ENCODE data around the gene SALL3.

The SALL3 gene

GRCh38 chr18:78967692-78968091 is 11.9 kb upstream of the SALL3 start:
- Histone ChIP-seq H3K36me3 (ENCODE audit: control insufficient read depth, insufficient read depth, low read length) (no peaks in the 10 kb centered on the region), H3K4me1 (ENCODE audit: control insufficient read depth, insufficient read depth, low read length) (no peaks in the 10 kb centered on the region), H3K9me3 (ENCODE audit: control insufficient read depth, low read length) (no peaks in the 10 kb centered on the region), H3K9ac (ENCODE audit: low read length) (no peak overlapping the region), H3K4me3 (ENCODE audit: low read length) (no peak overlapping the region), H3K27me3 (ENCODE audit: control insufficient read depth, insufficient read depth, low read length) (peaks cover 13% of the 10 kb centered on the region)

DNA sequence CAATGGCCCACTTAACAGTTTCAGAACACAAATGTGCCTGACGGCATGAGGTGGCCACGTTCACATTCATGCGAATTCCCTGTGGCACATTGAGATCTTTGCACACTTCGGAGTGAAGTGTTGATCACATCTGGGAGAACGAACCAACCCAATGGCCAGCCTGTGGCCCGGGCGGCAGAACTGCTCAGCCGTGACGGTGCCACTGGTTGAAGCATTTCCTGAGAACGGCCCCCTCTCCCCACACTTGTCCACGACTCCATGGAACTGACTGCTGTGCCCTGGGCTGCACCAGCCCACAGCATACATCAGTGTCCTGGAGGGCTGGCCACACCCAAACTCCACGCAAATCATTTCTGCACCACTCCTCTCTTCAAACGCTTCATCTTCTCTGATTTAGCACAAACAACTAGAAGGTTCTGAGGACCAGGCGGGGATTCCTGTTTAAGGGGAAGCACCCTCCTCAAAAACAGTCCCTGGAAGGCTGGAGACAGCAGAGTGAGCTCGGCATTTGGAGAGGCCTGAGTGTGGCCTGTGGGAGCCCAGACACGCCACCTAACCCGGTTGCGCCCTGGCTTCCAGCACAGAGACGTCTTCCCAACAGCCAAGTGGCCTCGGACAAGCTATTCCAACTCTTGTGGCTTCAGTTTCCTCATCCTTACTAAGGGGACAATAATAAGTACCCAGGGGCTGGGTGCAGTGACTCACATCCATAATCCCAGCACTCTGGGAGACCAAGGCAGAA is 9.9 kb upstream of the SALL3 start:
- no peak overlapping the region for H3K4me3 ChIP-seq (ENCODE audit: low read length)
- H3K27me3 ChIP-seq (ENCODE audit: control insufficient read depth, insufficient read depth, low read length), result peaks cover 33% of the 10 kb centered on the region
- H3K9ac ChIP-seq (ENCODE audit: low read length), result no peak overlapping the region
- H3K9me3 ChIP-seq (ENCODE audit: control insufficient read depth, low read length), result no peaks in the 10 kb centered on the region
- H3K36me3 ChIP-seq (ENCODE audit: control insufficient read depth, insufficient read depth, low read length), result no peaks in the 10 kb centered on the region
- no peaks in the 10 kb centered on the region for H3K4me1 ChIP-seq (ENCODE audit: control insufficient read depth, insufficient read depth, low read length)

DNA sequence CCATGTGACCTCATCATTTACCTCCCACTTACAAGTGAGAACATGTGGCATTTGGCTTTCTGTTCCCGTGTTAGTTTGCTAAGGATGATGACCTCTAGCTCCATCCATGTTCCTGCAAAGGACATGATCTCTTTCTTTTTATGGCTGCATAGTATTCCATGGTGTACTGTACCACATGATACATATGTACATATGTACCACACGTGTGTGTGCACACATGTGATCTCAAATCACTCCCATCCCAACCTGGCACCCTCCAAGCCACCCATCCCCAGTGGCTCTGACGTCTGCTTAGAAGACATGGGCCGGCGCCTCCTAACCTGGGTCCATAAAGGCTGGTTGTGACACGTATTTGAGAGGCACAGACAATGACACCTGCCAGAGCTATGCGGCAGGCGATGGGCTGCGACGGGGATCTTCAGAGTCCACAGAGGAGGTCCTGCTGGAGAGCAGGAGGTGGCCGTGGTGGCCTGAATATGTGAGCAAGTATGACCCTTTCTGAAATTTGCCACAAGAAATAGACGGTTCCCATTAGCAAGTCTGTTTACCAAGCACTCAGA is 8.8 kb upstream of the SALL3 start:
- Histone ChIP-seq H3K4me3 (ENCODE audit: low read length) (no peak overlapping the region), H3K27me3 (ENCODE audit: control insufficient read depth, insufficient read depth, low read length) (peaks cover 44% of the 10 kb centered on the region), H3K4me1 (ENCODE audit: control insufficient read depth, insufficient read depth, low read length) (no peaks in the 10 kb centered on the region), H3K9ac (ENCODE audit: low read length) (no peak overlapping the region), H3K36me3 (ENCODE audit: control insufficient read depth, insufficient read depth, low read length) (no peaks in the 10 kb centered on the region), H3K9me3 (ENCODE audit: control insufficient read depth, low read length) (no peaks in the 10 kb centered on the region)

GRCh38 chr18:78971511-78972245 is 7.9 kb upstream of the SALL3 start:
- Histone ChIP-seq H3K36me3 (ENCODE audit: control insufficient read depth, insufficient read depth, low read length) (no peaks in the 10 kb centered on the region), H3K27me3 (ENCODE audit: control insufficient read depth, insufficient read depth, low read length) (peaks cover 47% of the 10 kb centered on the region), H3K9ac (ENCODE audit: low read length) (no peak overlapping the region), H3K4me3 (ENCODE audit: low read length) (no peak overlapping the region), H3K4me1 (ENCODE audit: control insufficient read depth, insufficient read depth, low read length) (no peaks in the 10 kb centered on the region), H3K9me3 (ENCODE audit: control insufficient read depth, low read length) (no peaks in the 10 kb centered on the region)

DNA sequence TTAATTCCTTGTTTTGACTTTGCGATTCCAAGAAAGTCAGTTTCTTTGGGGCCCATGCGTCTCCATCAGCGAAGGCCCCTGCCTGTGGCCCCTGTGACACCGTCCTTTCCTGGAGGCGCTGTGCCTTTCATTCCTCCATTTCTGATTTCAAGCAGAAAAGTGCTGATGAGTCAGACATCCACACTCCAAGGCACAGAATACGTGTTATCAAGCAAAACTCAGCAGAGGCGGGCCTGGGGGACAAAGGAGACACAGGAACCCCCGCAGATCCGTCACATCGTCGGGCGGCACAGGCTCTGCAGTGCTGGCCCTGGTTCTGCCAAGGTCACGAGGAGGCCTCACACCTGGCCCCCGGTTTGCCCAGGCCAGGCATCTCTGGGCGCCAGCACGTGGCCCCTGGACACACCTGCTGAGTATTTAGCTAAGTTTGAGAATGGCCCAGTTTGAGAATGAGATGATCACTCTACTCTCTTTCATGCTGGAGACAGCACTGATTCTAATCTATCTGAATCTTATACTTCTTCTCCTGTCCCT is 7.2 kb upstream of the SALL3 start:
- Histone ChIP-seq H3K4me1 (ENCODE audit: control insufficient read depth, insufficient read depth, low read length) (no peaks in the 10 kb centered on the region), H3K9ac (ENCODE audit: low read length) (no peak overlapping the region), H3K4me3 (ENCODE audit: low read length) (no peak overlapping the region), H3K9me3 (ENCODE audit: control insufficient read depth, low read length) (no peaks in the 10 kb centered on the region), H3K36me3 (ENCODE audit: control insufficient read depth, insufficient read depth, low read length) (no peaks in the 10 kb centered on the region), H3K27me3 (ENCODE audit: control insufficient read depth, insufficient read depth, low read length) (peaks cover 54% of the 10 kb centered on the region)

DNA sequence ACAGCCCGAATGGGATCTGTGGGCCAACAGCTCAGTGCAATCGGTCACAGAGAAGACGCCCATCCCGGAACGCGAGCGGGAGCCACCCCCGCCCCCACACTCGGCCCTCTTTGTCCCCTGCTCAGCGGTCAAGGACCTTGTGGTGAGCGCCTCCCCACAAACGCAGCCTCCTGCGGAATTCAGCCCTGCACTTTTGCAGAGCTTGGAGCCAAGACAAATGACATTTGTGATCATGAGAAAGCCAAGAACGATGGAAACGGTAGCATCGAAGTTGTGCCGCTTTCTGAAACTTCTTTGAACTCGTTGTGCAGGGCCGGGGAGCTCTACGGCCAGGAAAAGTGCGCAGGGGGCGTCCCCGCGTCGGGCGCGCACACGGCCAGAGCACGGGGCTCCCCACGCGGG is 6.7 kb upstream of the SALL3 start:
- no peak overlapping the region for H3K4me3 ChIP-seq (ENCODE audit: low read length)
- H3K36me3 ChIP-seq (ENCODE audit: control insufficient read depth, insufficient read depth, low read length), result no peaks in the 10 kb centered on the region
- no peak overlapping the region for H3K9ac ChIP-seq (ENCODE audit: low read length)
- no peaks in the 10 kb centered on the region for H3K9me3 ChIP-seq (ENCODE audit: control insufficient read depth, low read length)
- H3K27me3 ChIP-seq (ENCODE audit: control insufficient read depth, insufficient read depth, low read length), result peaks cover 59% of the 10 kb centered on the region
- no peaks in the 10 kb centered on the region for H3K4me1 ChIP-seq (ENCODE audit: control insufficient read depth, insufficient read depth, low read length)

DNA sequence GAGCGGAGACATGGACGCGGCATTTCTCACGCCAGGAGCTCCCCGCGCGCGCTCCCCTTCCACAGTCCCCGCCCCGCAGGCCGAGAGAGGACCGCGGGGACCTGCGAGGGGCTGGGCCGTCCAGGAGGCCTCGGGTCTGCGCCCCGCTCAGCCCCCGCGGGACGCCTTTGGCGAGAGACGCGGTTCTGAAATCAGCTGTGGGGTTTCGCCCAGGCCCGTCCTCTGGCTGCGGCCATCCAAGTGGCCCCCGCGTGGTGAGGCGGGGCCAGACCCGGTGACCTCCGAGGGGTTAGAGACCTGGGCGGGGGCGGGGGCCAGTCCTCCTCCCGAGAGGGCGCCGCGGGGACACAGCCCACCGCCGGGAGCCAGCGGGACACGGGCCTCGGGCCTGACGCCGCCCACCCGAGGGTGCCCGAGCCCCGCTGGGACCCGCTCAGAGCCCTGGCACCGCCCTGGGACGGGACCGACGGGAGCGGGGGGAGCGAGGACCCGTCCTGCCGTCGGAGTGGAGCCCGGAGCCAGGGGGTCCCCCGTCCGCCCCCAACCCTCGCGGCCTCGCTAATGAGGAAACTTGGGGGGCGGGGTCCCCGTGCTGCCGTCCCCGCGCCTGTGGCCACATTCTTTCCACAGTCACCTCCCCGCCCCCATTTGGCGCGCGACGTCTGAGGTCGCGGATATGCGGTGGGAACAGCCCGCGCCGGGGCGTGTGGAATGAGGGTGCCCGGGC is 6.1 kb upstream of the SALL3 start:
- Histone ChIP-seq H3K27me3 (ENCODE audit: control insufficient read depth, insufficient read depth, low read length) (peaks cover 65% of the 10 kb centered on the region), H3K9ac (ENCODE audit: low read length) (no peak overlapping the region), H3K36me3 (ENCODE audit: control insufficient read depth, insufficient read depth, low read length) (no peaks in the 10 kb centered on the region), H3K4me3 (ENCODE audit: low read length) (no peak overlapping the region), H3K9me3 (ENCODE audit: control insufficient read depth, low read length) (no peaks in the 10 kb centered on the region), H3K4me1 (ENCODE audit: control insufficient read depth, insufficient read depth, low read length) (no peaks in the 10 kb centered on the region)

DNA sequence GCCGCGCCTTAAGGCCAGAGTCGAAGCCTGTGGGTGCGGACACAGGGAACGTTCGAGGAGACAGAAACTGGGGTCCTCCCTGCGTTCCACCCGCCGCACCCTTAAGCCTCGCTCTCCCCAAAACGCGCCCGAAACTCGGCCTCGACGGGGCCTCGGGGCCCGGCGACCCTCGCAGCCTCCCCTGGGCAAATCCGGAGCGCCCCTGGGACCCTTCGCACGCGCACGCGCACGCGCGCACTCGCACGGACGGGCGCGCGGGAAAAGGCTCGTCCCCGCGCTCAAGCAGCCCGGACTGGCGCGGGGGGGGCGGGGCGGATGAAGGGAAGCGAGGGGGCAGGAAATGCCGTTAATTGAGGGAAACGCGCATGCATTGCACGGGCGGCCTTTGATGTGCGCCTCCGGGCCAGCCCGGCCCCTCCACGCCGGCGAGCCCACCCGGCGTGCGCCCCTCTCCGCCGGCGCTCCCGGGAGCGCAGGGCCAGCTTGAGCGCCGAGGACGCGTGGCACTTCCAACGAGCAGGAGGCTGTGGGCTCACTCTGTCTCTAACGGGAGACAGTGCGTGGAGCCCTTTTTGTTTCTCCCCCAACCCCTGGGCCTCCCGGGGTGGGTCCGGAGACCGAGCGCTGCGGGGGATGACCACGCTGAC is 5.4 kb upstream of the SALL3 start:
- Histone ChIP-seq H3K4me1 (ENCODE audit: control insufficient read depth, insufficient read depth, low read length) (no peaks in the 10 kb centered on the region), H3K36me3 (ENCODE audit: control insufficient read depth, insufficient read depth, low read length) (no peaks in the 10 kb centered on the region), H3K27me3 (ENCODE audit: control insufficient read depth, insufficient read depth, low read length) (peaks cover 65% of the 10 kb centered on the region), H3K4me3 (ENCODE audit: low read length) (no peak overlapping the region), H3K9me3 (ENCODE audit: control insufficient read depth, low read length) (no peaks in the 10 kb centered on the region), H3K9ac (ENCODE audit: low read length) (no peak overlapping the region)

DNA sequence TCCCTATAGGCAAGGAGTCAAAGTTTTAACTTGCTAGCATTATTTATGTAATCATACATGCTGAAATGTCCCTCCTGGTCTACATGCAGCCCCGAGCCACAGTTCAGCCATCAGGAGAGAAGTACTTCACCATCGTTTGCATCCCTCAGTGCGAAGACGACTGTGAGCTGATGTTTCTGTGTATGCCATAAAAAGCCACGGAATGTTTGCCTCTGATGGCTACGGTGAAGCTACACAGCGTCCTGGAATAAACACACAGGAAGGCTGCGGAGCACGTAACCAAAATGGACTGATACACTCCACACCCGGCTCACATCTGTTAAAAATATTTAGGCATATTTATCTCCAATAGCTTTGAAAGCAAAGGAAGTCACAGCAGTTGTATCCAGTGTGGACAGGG is 4.3 kb upstream of the SALL3 start:
- H3K36me3 ChIP-seq (ENCODE audit: control insufficient read depth, insufficient read depth, low read length), result no peaks in the 10 kb centered on the region
- H3K9ac ChIP-seq (ENCODE audit: low read length), result no peak overlapping the region
- no peak overlapping the region for H3K4me3 ChIP-seq (ENCODE audit: low read length)
- no peaks in the 10 kb centered on the region for H3K9me3 ChIP-seq (ENCODE audit: control insufficient read depth, low read length)
- H3K4me1 ChIP-seq (ENCODE audit: control insufficient read depth, insufficient read depth, low read length), result no peaks in the 10 kb centered on the region
- peaks cover 66% of the 10 kb centered on the region for H3K27me3 ChIP-seq (ENCODE audit: control insufficient read depth, insufficient read depth, low read length)

- Histone ChIP-seq H3K36me3 (ENCODE audit: control insufficient read depth, insufficient read depth, low read length) (no peaks in the 10 kb centered on the region), H3K9ac (ENCODE audit: low read length) (no peak overlapping the region), H3K4me1 (ENCODE audit: control insufficient read depth, insufficient read depth, low read length) (no peaks in the 10 kb centered on the region), H3K4me3 (ENCODE audit: low read length) (no peak overlapping the region), H3K27me3 (ENCODE audit: control insufficient read depth, insufficient read depth, low read length) (peaks cover 72% of the 10 kb centered on the region), H3K9me3 (ENCODE audit: control insufficient read depth, low read length) (no peaks in the 10 kb centered on the region)
Measured at GRCh38 chr18:78975699-78976335, 3.8 kb upstream of the SALL3 start.
